Activated B cell treated with CpG ODN at 0.5 μM for 24 hours (primary cell): ENCODE results near the gene PPIL6. TPM values are rescaled to one million over a fixed set of nuclear protein-coding genes. Genes with fewer than 3 reads are reported as not detected.

Experiments
- ATAC-seq: fragments of 200-7000 bp; cut with Tn5 transposase; one replicate; pipeline ENCODE4 v1.10.0; 2021; ENCODE audit warnings: low read depth, mild to moderate bottlenecking, moderate library complexity
- CTCF ChIA-PET: fragments of 350-600 bp; sonication (Branson Sonifier 250); formaldehyde crosslinking; loops from one replicate; lab custom pipeline; 2021; ENCODE audit warnings: antibody characterized with exemption; lab: Charles Lee
- POLR2A ChIA-PET: fragments of 350-600 bp; sonication (Branson Sonifier 250); formaldehyde crosslinking; loops from one replicate; lab custom pipeline; 2021; ENCODE audit warnings: antibody characterized with exemption; lab: Charles Lee
- DNase-seq: peaks from one replicate; pipeline ENCODE4 v3.0.0; 2022
- H3K27ac Mint-ChIP-seq: one replicate; pipeline ENCODE4 v1.8.0; 2020; ENCODE audit warnings: mixed read lengths
- H3K27me3 Mint-ChIP-seq: one replicate; pipeline ENCODE4 v1.8.0; 2021; ENCODE audit warnings: mixed read lengths
- H3K36me3 Mint-ChIP-seq: one replicate; pipeline ENCODE4 v1.8.0; 2021; ENCODE audit warnings: low read depth, mixed read lengths
- H3K4me1 Mint-ChIP-seq: one replicate; pipeline ENCODE4 v1.8.0; 2021; ENCODE audit warnings: mixed read lengths
- H3K4me3 Mint-ChIP-seq: one replicate; pipeline ENCODE4 v1.8.0; 2020; ENCODE audit warnings: mild to moderate bottlenecking, mixed read lengths
- H3K9me3 Mint-ChIP-seq: one replicate; pipeline ENCODE4 v1.8.0; 2020; ENCODE audit warnings: mixed read lengths
- intact Hi-C: fragments of 100-400 bp; cut with micrococcal nuclease; formaldehyde crosslinking; loops from one replicate; pipeline ENCODE4 v1.15.1; 2024
- total RNA-seq: library from RNA; stranded (reverse); gene quantifications from 2 replicates; pipeline ENCODE4 v1.2.3, GENCODE V29; 2022
- TF ChIP-seq, protein P1 (sequence below): fragments of 200-600 bp; IDR thresholded peaks from one replicate; pipeline ENCODE4 v1.8.0; 2022; ENCODE audit warnings: antibody characterized with exemption, mild to moderate bottlenecking

PPIL6 gene
- total RNA-seq, 1 donor from 2014 or later, result 0.91 TPM

DNA sequence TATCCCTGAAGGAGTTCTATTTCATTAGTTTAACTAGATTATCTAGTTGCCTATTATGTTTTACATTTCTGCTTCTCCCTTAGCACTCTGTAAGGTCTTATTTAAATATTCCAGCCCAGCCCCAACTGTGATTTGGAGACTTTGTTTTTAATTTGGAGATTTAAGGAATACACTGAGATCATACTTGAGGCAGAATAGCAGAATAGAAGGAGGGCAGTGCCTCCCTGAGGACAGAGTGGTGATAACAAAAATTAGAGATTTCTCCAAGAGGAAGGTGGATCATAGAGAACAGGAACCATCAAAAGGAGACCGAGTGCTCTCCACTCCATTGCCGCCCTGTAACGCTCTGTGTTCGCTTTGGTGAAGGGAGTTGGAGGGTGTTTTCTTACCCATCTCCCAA, 43.4 kb downstream of the PPIL6 start:
- POLR2A ChIA-PET, result no interaction called here
- no peak for ATAC-seq

DNA sequence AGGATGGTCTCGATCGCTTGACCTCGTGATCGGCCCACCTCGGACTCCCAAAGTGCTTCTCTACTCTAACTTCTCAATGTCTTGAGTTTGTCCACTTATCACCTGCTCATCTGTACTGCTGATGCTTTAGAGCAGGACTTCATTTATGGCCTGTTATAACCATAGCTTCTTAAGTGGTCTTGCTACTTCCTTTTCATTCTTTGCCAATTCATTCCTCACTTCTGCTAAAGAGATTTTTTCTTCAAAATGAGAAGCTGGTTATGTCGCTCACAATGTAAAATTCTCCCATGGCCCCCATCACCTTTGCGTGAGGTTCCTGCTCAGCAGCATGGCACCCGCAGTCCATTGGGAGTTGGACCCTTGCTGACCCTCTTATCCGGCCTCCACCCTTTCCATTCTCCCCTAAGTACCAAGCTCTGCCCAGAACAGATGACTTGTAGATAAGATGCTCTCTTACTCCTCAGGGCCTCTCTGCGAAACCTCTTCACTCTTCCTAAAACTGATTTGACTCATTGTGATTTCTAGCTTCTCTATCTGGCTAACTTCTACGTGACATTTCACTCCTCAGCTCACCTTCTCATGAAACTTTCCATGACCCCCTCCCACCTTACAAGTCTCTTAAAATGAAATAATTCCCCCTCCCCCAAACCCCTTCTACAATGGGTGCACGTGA, 44.2 kb downstream of the PPIL6 start:
- ChIA-PET CTCF (no interaction called here), POLR2A (no interaction called here)
- Mint-ChIP-seq H3K4me1 (peaks cover 4% of the 10 kb centered on the region), H3K9me3 (no peaks in the 10 kb centered on the region), H3K27me3 (no peaks in the 10 kb centered on the region), H3K27ac (no peak overlapping the region), H3K4me3 (no peak overlapping the region), H3K36me3 (no peaks in the 10 kb centered on the region)
- DNase-seq (no peak), ATAC-seq (no peak)
- intact Hi-C loops, result no loop called here
- TF ChIP-seq, protein P1, sequence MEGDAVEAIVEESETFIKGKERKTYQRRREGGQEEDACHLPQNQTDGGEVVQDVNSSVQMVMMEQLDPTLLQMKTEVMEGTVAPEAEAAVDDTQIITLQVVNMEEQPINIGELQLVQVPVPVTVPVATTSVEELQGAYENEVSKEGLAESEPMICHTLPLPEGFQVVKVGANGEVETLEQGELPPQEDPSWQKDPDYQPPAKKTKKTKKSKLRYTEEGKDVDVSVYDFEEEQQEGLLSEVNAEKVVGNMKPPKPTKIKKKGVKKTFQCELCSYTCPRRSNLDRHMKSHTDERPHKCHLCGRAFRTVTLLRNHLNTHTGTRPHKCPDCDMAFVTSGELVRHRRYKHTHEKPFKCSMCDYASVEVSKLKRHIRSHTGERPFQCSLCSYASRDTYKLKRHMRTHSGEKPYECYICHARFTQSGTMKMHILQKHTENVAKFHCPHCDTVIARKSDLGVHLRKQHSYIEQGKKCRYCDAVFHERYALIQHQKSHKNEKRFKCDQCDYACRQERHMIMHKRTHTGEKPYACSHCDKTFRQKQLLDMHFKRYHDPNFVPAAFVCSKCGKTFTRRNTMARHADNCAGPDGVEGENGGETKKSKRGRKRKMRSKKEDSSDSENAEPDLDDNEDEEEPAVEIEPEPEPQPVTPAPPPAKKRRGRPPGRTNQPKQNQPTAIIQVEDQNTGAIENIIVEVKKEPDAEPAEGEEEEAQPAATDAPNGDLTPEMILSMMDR, result no peak

More for the DNA sequence above, 43.4 kb downstream of the PPIL6 start:
- Mint-ChIP-seq H3K4me1 (no peaks in the 10 kb centered on the region), H3K4me3 (no peak overlapping the region), H3K9me3 (no peaks in the 10 kb centered on the region), H3K27ac (no peak overlapping the region), H3K36me3 (no peaks in the 10 kb centered on the region), H3K27me3 (no peaks in the 10 kb centered on the region)
- TF ChIP-seq, protein P1, result no peak
- no peak for DNase-seq
- intact Hi-C loops, result no loop called here
- CTCF ChIA-PET, result interaction anchor here (0.9 kb wide), 1 partner anchor 218 kb away, joined by 6 read pairs; no protein-coding TSS in a partner anchor

DNA sequence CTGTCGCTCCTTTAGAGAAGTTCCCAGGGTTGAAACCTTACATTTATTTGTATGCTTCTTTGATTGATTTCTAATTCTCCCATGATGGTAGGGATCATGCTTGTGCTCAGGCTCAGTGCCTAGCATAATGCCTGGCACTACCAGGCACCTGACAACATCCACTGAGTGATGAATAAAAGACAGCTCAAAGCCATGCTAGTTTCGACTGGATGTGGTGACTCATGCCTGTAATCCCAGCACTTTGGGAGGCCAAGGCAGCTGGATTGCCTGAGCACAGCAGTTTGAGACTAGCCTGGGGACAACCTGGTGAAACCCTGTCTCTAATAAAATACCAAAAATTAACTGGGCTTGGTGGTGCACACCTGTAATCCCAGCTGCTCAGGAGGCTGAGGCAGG, 46.5 kb downstream of the PPIL6 start:
- ATAC-seq (no peak), DNase-seq (no peak)
- TF ChIP-seq, protein P1, result no peak
- no peak overlapping the region for H3K4me3 Mint-ChIP-seq
- H3K27ac Mint-ChIP-seq, result no peak overlapping the region
- ChIA-PET POLR2A (no interaction called here), CTCF (no interaction called here)
- H3K9me3 Mint-ChIP-seq, result no peaks in the 10 kb centered on the region
- H3K27me3 Mint-ChIP-seq, result no peaks in the 10 kb centered on the region
- no peaks in the 10 kb centered on the region for H3K36me3 Mint-ChIP-seq
- intact Hi-C loops, result no loop called here
- peaks cover 12% of the 10 kb centered on the region for H3K4me1 Mint-ChIP-seq

DNA sequence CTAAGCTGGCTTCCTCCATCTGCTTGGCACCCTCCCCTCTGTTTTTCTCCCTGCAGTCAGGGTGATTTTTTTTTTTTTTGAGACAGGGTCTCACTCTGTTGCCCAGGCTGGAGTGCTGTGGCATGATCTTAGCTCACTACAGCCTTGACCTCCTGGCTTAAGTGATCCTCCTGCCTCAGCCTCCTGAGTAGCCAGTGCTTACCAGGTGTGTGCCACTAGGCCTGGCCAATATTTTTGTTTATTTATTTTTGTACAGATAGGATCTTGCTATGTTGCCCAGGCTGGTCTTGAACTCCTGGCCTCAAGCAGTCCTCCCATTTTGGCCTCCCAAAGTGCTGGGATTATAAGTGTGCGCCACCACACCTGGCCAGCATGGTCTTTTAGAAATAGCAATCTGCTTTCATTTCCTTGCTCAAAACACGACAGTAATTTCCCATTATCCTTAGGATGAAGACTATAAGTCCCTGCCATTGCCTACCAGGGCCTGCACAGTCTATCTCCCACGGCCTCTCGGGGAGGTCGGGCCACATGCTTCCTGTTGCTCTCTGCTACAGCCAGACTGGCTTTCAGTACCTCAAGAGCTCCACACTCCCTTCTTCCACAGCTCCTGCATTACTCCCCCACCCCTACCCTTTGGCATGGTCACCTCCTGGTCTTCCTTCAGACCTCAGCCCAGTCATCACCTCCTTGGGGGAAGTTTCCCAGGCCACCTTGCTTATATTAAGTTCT, 47.1 kb downstream of the PPIL6 start:
- ChIA-PET POLR2A (no interaction called here), CTCF (interaction anchor here (1.0 kb wide), 1 partner anchor 205 kb away, joined by 3 read pairs; no protein-coding TSS in a partner anchor)
- H3K36me3 Mint-ChIP-seq, result no peaks in the 10 kb centered on the region
- TF ChIP-seq, protein P1, result no peak
- no peak overlapping the region for H3K27ac Mint-ChIP-seq
- peaks cover 12% of the 10 kb centered on the region for H3K4me1 Mint-ChIP-seq
- no peaks in the 10 kb centered on the region for H3K9me3 Mint-ChIP-seq
- H3K4me3 Mint-ChIP-seq, result no peak overlapping the region
- no peak for ATAC-seq
- no peak for DNase-seq
- H3K27me3 Mint-ChIP-seq, result no peaks in the 10 kb centered on the region
- intact Hi-C loops, result no loop called here

DNA sequence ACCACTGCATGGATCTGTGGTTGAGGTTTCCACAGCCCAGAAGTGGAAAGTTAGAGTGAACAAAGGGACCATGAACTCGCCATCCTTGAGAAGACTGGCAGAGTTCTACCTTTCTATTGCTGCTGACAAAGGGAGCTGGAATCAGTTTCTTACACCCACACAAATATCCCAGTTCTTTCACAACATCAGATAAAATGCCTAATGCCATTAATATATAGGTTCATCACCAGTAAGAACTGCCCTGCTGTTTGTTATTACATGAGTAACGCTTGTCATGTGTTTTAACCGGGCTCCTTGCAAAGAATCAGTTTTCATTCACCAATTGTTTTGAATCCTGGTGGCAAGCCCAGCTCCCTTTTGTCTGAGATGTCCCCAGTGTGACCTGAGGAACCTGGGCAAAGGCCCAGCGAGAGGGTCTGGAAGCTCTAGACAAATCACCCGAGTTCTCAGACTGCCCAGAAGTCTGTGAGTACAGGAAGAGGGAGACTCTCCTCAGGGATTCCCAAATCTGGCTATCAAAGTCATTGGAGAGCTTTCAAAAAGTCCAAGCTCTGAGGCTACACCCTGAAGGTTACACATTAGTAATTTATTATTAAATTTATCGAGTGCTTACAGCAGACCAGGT, 50.7 kb downstream of the PPIL6 start:
- CTCF ChIA-PET, result no interaction called here

More for the DNA sequence above, 50.7 kb downstream of the PPIL6 start:
- Mint-ChIP-seq H3K4me1 (peaks cover 12% of the 10 kb centered on the region), H3K27ac (no peak overlapping the region), H3K4me3 (no peak overlapping the region), H3K36me3 (no peaks in the 10 kb centered on the region), H3K27me3 (no peaks in the 10 kb centered on the region), H3K9me3 (no peaks in the 10 kb centered on the region)
- TF ChIP-seq, protein P1, result no peak
- DNase-seq (no peak), ATAC-seq (no peak)
- POLR2A ChIA-PET, result no interaction called here
- intact Hi-C loops, result loop anchor here (10.0 kb wide), 2 partner anchors 1095 to 1485 kb away; partner anchors contain the start of genes AFG1L and AMD1
